MV-4-11 (cell line): Measurements from ENCODE around the gene GAS7.
A peak's percentile ranks its signal among the peaks of the same experiment; 100 is the strongest.

Experiments
- DNase-seq: peaks from one replicate; lab custom pipeline; 2025; lab: John Stamatoyannopoulos, UW

GAS7 gene

GRCh38 chr17:9913476-9913875, 284.9 kb downstream of the GAS7 start:
- no peak for DNase-seq

GRCh38 chr17:9912121-9913099, 286.0 kb downstream of the GAS7 start:
- no peak for DNase-seq

DNA sequence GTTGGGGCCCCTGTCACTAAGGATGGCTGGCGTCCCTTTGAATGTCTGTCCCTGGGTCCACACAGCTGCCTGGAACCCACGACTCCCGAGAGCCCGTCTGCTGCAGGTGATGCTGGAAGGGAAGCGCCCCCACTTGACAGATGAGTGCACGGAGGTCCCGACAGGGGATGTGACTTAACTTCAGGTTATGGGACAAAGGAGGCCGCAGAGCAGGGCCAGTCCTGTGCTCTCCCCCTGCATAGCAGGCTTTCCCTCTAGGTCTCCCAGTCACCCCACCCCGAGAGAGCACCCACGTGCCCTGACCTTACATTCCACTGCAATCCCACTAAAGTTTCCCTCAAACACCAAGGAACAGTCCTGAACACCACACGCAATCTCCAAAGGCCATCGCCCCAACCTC, 287.3 kb downstream of the GAS7 start:
- DNase-seq = no peak

DNA sequence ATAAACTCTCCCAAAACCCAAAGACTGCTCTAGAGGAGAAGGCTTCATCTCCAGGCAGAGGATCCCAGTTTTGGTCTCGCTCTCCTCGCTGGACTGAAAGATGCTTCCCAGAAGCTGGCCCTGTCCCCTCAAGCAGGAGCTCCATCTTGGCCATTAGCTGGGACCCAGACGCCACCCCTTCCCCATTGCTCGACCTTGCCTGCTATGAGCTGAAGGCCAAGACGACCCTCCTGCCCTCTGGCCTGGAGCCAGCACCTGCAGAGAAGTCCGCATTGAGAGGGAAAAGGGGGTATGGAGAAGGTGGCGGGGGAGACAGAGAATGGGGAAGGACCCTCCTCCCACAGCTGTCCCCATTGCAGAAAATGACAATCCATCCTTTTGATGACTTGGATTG, 289.8 kb downstream of the GAS7 start:
- no peak for DNase-seq

DNA sequence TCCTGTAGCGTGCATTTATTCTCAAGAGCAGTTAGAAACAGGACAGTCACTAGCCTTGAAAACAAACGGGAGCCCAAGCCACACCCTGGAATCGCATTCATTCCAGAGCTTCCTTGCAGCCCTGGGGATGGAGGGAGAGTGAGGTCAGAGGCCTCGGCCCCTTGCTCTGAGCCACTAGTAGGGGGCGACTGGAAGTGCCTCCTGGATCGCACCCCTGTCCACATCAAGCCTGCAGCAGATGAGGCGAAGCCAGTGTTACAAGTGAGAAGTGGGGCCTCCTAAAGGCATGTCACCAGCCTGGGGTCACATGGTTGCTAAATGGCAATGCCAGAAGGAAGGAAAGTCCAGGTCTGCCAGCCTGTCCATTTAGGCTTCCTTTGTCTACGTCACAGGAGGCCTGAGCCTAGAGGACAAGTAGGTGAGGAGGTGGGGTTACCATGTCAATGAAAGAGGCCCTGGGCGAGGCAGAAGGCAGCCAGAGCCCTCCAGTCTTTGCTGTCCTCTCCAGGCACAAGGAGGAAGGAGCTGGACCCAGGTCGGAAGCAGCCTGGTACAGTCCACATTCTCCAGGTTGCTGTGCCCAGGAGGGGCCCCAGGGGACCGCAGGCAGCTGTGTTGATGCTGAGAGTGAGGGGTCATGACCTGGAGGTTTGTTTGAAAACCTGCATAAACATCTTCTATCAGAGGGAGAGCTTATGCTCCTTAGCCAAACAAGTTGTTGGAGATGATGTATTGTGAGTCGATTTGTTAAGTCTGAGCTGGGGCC, 290.3 kb downstream of the GAS7 start:
- DNase-seq = no peak

- DNase-seq = no peak
Measured at GRCh38 chr17:9907131-9907530, 291.3 kb downstream of the GAS7 start.

DNA sequence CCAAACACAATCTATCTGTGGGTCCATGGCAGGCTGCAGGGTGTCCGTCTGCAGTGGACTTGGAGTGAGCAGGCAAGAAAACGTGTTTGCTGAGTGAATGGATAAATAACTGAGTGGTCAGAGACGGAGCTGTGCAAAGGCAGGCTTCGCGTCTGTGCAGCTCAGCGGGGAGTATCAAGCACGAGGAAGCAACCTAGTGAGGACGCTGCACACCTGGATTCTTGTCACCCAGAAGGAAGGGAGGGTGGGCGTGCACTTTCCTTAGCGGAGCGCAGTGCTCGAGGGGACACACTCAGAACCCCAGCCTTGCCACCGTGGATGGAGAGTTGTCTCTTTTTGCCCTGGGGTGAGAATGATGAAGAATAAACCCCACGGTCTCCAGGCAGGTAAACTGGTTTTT, 291.8 kb downstream of the GAS7 start:
- no peak for DNase-seq

DNA sequence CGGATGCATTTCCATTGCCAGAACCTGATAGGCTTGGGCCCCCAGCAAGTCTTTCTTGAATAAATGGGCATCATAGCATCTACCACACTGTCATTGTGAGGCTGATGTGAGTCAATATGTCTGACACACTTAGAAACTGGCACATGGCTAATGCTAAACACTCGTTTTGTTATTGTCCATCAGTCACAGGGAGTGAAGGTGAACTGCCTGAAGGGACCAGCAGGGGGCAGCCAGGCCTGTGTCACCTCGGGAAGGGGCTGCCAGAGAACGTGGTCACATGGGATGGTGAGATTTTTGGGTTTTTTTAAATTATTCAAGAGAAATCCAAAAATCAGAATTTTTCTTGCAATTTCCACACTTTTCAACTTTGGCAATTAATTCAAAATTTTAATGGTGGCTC, 292.5 kb downstream of the GAS7 start:
- peak; percentile 9 for DNase-seq

- DNase-seq = no peak
Measured at GRCh38 chr17:9905078-9905415, 293.4 kb downstream of the GAS7 start, which contains the start of gene RCVRN. Gene RCVRN (minus strand): TSS chr17:9905271. CDS start chr17:9905180, 91 bp downstream.

DNA sequence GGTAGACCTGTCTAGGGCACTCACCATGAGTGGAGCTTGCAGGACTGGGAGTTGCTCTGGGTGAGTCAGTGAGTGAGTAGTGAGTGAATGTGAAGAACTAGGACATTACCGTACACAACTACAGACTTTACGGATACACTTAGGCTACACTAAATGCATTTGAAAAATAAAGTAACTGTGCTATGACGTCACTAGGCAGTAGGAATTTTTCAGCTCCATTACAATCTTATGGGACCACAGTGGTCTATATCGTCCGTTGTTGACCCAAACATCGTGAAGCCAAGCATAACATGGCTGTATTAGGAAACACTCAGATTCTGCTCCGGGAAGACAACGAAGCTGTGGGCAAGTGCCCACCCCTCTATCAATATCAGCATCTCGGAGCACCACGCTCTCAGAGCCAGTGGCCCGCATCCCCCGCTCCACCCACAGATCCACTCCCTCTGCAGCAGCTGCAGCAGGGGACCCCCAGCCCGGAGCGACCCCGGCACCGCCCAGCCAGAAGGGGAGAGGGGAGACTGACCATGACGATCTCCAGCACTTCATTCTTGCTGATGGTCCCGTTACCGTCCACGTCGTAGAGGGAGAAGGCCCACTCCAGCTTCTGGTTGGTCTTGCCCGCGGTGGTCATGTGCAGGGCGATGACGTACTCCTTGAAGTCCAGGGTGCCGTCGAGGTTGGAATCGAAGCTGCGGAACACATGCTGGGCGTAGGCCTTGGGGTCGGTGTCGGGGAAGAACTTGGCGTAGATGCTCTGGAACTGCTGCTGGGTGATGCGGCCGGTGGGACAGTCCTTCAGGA, 293.9 kb downstream of the GAS7 start:
- DNase-seq = no peak

- DNase-seq = no peak
Measured at GRCh38 chr17:9902120-9902519, 296.3 kb downstream of the GAS7 start.

GRCh38 chr17:9900784-9901183, 297.6 kb downstream of the GAS7 start:
- DNase-seq = no peak

DNA sequence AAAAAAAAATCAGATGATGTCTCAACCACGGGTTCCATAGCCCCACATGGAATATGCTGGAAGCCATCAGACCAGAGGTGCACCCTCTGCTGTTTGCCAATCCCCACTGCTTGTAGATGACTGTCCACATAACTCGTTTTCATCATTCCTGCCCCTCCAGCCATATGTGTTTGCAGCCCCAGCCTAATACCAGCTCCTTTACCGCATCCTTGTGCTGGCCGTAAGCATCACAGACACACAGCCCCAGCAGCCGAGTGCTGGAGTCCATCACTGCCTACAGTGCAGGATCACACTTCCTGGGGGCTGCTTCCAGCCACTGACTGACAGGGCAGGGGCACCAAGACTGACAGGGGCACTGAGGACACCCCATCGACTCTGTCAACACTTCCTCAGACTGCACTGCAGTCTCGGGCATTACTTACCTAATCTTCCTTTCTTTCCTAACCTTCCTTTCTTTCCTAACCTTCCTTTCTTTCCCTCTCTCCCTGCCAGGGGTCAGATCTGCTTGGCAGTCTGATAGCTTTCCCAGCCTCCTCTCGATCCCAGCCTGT, 298.3 kb downstream of the GAS7 start:
- no peak for DNase-seq

DNA sequence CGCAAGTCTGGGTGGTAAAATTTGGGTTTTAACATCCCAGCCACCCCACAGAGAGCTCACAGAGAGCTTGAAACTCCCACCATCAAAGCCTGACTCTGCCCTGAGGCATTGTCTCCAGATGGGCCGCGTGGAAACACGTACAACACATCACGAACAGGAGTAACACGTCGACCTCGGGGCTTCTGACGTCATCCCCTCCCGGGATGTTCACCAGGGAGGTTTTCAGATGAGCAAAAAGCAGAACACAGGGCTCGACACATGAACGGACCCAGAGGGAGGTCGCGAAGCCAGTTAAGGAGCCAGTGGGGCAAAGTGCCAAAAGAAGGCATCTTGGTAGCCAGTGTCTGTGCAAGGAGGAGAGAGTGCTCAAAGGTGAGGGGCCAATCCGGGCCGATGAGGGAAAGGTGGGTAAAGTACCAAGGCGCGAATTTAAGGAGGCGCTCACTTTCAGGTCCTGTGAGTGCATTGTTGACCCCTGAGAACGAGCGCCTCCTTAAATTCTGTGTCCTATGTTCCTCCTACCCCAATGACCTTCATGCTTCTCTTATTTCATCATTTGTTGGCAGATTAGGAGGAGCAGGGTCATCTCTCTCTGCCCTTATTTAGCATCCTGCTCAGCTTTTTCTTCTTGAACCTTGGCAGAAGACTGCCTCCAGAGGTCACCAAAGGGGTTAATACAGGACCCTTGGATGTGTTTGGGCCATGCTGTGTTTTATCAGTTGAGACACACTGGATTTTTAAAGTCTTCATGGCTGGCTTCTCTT, 298.9 kb downstream of the GAS7 start:
- DNase-seq = peak; percentile 14

GRCh38 chr17:9898812-9899211, 299.6 kb downstream of the GAS7 start:
- no peak for DNase-seq

DNA sequence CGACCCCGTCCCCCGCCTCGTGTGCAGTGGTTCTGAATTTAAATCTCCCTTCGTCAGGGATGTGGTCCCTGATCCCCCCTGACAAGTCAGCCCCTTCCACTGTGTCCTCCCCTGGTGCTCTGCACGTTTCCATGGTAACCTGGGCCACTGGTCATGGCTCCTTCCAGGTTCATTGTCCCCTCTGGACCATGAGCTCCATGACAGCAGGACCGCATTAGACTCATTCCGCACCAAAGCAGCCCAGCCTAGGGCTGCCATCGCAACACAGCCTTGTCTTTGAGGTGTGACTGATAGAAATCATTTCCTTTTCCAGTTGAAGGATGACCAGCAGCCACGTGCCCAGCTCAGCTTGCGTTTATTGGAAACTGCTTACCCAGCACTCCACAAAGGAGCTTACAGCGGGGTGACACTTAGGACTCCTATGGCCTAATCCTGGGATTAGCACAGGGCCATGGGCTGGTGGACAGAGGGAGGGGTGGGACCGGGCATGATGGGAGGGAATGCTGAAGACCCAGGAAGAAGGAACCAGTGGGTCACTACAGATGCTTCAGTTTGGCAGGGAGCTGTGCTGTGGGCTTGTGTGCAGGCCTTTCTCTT, 300.9 kb downstream of the GAS7 start:
- no peak for DNase-seq

DNA sequence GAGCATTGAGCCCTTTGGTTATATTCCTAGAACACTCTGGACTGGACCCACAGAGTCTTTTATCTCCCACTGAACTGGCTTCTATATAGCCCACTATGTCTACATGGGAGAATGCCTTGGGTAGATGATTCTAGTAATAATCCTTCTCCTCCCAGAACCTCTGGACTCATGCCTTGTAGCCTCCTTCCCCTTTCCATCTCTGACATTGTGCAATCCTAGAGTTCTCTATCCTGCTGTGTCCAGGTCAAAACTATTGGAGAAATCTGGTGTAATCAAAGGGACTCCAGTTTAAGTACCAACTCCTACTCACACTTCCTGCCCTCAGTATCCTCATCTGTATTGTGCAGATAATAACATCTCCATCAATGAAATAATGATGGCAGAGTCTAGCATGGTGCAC, 302.5 kb downstream of the GAS7 start:
- peak; percentile 72 for DNase-seq

- DNase-seq = no peak
Measured at GRCh38 chr17:9894231-9894630, 304.2 kb downstream of the GAS7 start.

DNA sequence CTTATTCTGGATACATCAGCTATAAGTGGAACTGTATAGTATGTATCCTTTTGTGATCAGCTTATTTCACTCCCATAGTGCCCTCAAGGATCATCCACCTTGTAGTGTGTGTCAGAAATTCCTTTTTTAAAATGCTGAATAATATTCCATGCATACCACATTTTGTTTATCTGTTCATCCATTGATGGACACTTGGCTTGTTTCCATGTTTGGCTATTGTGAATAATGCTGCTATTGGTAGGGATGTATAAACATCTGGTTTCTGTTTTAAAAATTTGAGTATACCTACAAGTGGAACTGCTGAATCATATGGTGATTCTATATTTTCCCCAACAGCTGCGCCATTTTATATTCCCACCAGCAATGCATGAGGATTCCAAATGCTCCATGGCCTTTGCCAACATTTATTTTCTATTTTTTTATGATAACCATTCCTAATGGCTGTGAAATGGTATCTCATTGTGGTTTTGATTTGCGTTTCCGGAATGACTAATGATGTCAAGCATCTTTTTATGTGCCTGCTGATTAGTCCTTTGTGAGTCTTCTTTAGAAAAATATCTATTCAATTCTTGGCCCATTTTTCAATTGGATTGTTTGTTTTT, 304.9 kb downstream of the GAS7 start:
- no peak for DNase-seq

DNA sequence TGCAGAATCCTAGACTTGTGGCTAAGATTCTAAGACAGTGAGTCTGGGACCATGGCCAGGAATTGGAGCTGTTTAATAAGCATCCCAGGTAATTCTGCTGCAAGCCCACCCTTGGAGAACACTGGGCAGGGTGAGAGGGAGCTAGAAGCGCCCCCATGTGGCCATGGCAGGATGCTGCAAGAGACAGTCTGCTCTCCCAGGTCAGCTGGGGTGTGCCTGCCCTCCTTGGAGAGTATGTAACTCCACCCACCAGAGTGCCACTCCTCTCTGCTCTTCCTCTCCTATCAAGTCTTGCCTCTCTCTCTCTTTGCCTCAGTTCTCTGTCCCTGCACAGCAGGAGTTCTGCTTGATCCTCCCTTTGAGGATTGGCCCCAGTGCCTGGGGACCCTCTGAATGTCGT, 308.3 kb downstream of the GAS7 start:
- DNase-seq = peak; percentile 45
